ENCODE measurements around the gene NFKBIA.
"Not testable (repeated sequence)": the region's sequence is repeated elsewhere in the genome, so short reads cannot be mapped to it uniquely, and the experiment has no call there.

NFKBIA gene

DNA sequence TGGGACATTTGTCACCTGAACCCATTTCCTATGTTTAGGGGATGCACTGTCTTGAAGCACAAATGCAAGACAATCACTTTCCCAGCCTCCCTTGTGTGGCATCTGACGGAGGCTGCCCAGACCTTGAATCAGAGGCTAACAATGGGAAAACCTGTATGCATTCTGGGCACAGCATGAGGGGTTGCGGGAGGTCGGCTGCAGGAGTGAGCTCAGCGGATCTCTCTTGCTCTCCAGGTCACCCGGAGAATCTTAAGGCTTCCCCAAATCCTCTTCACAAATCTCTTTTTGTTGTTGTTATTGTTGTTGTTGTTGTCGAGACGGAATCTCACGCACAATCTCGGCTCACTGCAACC, 15.3 kb downstream of the NFKBIA start:
- no peak for DNase-seq

DNA sequence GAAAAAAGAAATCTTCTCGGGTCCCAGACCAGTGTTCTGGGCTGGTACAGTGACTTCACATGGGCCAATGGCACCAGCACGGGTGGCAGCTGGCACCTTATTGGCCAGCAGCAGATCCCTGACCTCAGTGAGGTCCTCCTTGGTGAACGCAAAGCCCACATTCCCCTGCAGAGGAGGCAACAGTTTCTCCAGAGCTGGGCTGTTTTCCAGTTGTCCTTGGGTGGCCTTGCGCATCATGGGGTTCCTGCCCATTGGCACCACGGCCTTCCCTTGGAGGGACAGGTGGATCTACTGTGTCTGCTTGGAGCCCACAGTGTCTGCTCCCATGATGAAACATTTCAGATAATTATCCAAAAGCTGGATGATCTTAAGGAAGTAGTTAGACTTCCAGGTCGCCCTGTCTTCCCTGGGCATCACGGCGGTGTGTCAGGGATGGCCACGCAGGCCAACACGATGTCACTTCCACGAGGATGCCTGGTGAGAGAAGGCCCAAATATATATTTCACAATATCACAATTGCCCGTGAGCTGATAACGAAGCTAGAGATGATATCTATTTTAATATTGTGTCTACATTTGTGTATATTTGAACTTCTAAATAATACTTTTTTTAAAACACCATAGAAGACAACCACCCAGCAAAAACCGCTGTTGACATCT, 15.8 kb downstream of the NFKBIA start:
- no peak for DNase-seq

DNA sequence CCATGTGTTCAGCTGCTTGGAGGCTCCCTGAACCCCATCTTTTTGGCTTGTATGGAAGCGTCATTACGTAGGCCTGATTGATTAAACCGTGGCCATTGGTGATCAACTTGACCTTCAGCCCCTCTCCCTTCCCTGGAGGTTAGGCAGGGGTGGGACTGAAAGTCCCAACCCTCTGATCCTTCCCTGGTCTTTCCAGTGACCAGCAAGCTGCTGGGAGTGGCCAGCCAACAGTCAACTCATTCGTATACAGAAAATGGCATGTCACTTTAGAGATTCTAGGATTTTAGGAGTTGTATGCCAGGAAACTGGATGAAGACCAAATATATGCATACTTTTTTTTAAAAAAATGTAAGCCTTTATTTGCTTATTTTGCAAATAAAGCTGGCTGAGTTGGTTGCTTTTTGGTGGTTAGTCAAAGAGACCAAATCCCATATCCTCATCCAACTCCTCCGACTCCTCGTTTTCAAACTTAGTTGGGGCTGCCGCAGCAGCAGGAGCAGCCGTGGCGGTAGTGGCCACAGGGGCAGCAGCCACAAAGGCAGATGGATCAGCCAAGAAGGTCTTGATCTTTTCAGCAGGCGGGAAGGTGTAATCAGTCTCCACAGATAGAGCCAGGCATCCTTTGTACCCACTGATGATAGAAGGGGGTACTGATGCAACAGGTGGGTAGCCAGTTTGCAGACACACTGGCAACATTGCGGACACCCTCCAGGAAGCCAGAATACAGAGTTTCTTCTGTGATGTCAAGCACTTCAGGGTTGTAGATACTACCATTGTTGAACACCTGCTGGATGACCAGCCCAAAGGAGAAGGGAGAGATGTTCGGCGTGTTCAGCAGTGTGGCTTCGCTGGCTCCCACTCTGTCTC, 16.6 kb downstream of the NFKBIA start:
- no peak for DNase-seq

DNA sequence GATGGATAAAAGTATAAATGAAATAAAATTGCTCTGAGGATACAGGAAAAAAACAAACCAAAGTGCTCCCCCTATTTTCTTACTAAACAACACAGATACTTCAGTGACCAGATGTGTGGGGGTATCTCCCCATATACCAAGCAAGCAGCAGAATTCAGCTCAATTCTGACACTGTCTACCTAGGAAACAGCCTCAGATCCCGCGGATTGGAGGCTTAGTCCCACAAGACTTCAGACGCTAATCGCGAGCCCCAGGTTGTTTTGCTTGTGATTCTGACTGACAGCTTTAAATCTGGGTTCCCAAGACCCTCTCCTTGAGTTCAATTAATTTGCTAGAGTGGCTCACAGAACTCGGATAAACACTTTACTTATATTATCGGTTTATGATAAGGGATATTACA, 17.3 kb downstream of the NFKBIA start:
- DNase-seq = no peak

DNA sequence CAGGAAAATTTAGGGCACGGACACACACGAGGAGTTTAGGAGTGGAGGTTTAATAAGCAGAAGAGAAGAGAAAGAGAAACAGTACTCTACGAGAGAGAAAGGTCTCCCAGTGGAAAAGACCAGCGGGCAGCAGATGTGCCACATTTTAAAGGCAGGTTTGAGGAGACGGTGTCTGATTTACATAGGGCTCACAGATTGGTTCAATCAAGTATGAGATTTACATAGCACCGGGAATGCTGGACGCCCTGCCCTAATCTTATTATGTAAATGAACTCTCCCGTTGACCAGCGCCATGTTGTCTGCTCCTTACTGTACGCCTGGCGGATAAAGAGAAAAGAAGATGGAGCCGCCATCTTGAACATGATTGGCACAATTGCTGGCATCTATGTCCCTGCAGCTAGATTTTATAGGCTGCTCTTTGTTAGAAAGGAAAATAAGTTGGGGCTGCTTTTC, 17.9 kb downstream of the NFKBIA start:
- no peak for DNase-seq

DNA sequence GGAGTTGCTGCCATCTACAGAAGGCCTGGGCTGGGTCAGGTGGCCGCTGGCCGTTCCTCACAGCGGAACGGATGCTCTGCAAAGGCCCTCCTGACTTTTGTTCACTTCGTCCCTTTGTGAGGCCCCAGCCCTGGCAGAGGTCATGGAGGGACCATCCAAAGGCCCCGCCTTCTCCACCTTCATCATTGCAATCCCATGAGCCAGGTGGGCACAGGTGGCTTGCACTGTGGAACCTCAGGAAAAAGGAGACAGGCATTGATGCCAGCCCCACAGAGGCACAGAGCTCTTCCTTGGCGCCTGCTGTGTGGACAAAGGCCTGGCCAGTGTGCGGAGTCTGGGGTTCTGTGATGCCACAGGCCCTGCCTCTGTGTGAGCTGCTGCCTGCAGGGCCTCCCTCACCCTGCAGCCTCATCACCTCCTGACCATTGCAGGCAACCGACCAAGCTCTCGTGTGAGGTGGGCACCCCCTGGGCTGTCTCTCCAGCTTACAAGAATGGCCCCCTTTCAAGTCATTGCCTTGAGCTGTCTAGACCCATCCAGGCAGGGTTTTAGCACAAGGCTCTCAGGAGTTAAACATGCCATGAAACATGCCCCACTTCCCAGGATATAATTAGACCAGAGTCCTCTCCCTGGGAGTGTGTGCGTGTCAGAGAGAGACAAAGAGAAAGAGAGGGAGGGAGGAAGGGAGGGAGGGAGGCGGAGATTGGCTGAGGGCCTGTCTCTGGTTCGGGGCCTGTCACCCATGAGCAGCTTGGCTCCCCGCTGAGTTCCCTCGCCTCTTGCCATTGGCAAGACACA, 19.3 kb downstream of the NFKBIA start:
- DNase-seq = no peak

DNA sequence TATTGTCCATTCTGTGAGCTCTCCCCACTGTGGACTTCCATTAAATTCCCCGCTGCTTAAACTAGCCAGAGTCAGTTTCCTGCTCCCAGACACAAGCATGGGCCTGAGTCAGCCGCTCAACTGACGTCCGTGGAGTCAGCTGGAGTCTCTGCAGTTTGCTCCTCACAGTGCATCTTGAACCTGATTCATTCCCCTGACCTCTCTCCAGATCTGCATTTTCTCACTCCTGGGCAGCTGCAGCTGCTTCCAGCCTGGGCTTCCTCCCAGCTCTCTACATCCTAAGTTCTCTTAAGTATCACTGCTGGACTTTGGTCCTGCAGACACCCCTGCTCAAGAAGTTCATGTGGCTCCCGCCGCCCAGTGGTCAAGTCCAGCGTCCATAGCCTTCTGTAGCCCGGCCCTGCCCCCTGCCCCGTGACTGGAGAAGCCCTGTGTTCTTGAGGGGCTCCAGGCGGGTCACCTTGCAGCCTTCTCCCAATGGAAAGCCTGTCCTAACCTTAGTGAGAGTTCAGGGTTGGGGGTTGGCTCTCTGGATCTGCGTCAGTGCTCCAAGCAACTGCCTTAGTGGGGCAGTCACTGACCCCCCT, 20.0 kb downstream of the NFKBIA start:
- DNase-seq = no peak

DNA sequence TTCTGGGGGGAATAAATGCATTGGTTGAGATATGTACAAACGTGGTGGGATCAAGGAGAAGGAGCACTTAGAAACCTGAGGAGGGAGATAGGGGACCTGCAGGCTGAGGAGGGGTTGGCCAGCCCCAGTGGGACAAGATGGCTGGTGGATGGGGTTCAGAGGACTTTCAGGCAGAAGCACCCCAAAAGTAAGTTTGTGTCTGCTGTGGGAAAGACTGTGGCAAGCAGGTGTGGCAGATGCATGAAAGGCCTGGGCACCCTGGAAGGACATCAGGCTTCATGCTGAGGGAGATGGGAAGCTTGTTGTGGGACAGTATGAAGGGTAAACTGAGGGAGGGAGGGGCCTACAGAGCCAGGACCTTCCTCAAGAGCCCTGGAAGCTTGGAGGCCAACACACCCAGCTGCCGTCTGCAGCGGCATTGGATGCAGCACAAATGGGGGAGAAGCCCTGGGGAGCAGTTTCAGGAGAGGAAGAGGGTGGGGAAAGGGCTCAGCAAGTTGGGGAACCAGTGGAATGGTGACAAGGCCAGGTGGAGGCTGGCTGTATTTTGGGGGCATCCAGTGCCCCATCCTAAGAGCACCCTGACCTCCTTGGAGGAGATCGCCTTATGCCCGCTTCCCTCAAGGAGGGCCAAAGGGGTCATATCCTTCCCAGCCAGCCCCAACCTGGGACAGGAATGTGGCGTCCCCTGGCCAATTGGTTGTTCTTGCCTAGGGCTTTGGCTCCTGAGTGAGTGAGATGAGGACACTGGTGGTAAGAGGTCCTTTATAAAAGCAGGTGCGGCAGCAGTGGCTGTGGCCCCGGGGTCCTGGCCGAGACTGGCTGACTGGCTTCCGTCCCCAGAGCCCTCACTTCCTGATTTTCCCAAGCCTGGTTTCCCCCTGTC, 20.7 kb downstream of the NFKBIA start:
- no peak for DNase-seq

DNA sequence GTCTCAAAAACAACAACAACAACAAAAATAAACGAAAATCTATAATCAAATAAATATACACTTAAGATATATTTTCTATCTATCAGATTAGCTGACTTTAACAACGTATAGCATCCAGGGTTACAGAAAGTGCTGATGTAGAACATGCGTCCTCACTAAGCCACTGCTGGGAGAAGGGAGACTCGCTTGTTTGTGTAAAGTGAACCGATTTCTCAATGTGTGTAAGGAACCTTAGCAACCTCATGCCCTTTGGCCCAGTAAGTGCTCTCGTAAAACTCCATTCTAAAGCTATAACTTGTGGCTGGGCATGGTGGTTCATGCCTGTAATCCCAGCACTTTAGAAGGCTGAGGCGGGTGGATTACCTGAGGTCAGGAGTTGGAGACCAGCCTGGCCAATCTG, 23.8 kb downstream of the NFKBIA start:
- no peak for DNase-seq

DNA sequence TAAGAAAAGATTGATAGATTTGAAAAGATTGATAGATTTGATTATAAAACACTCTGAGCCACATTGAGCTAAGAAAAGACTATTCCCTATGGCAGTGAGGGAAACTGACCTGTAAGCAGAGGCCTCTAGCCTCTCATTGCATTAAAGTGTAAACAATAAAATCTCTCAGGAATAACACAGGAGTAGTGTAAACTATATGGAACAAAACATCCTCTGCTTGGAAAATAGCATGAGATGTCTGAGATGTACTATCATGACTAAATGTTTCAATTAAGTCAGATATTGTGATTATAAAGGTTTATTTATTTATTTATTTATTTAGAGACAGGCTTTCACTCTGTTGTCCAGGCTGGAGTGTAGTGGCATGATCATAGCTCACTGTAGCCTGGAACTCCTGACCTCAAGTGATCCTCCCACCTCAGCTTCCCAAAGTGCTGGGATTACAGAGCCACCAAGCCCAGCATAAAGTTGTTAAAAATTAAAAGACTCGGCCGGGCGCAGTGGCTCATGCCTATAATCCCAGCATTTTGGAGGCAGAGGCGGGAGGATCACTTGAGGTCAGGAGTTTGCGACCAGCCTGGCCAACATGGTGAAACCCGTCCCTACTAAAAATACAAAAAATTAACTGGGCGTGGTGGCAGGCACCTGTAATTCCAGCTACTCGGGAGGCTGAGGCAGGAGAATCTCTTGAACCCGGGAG, 25.2 kb downstream of the NFKBIA start:
- not testable (repeated sequence) for DNase-seq

DNA sequence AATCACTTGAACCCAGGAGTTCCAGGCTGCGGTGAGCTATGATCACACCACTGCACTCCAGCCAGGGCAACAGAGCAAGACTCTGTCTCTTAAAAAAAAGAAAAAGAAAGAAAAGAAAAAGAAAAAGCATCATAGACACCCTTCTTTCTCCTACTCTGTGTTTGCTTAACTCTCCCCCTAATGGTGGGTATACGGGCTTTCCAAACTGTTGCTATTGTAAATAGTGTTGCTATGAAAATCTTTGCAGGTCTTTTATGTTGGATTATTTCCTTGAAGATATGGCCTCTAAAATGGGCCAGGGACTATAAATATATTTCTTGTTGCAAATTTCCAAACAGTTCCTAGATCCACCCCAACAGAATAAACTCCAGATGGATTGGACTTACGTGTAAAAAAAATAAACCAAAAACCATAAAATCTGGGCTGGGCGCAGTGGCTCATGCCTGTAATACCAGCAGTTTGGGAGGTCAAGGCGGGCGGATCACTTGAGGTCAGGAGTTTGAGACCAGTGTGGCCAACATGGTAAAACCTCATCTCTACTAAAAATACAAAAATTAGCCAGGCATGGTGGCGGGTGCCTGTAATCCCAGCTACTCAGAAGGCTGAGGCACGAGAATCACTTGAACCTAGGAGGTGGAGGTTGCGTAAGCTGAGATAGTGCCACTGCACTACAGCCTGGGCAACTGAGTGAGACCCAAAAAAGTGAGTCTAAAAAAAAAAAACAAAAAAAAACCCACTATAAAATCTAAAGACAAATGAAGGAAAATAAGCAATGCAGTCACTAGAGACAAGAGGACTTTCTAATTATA, 25.9 kb downstream of the NFKBIA start:
- no peak for DNase-seq

DNA sequence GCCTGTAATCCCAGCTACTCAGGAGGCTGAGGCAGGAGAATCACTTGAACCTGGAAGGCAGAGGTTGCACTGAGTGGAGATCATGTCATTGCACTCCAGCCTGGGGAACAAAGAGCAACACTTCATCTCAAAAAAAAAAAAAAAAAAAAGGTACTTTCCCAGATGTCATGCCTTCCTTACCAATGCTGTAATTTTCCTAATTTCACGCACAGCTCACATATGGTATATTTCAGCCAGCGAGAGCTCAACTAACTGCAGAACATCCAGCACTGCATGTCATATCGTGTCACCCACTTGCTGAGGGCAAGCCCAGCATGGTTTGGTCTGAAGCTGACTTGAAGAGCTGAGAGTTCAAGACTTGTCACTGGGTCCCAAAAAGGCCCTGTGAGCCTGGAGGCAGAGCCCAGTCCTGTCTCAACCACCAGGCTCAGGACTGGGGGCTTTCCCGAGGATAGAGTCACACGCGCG, 29.0 kb downstream of the NFKBIA start:
- no peak for DNase-seq

DNA sequence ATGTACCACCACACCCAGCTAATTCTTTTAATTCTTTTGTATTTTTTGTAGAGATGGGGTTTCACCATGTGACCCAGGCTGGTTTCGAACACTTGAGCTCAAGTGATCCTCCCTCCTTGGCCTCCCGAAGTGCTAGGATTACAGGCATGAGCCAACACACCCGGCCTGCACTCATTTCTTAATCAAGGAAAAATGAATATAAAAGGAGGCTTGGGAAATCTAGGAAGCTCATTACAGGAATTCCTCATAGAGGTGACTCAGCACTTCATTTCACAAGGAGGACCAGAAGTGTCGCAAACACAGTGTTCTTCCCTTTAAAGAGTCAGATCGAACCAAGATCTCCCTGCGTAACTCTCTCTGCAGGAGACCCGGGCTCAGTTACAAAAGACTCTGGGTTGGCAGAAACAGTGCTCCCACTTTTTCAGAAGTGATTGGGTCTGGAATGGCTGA, 30.3 kb downstream of the NFKBIA start:
- DNase-seq = no peak

DNA sequence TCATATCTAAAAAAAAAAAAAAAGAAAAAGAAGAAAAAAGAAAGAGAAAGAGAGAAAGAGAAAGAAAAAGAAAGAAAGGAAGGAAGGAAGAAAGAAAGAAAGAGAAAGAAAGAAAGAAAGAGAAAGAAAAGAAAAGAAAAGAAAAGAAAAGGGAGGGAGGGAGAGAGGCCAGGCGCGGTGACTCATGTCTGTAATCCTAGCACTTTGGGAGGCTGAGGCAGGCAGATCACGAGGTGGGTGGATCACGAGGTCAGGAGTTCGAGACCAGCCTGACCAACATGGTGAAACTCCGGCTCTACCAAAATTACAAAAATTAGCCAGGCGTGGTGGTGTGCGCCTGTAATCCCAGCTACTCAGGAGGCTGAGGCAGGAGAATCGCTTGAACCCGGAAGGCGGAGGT, 31.3 kb downstream of the NFKBIA start:
- not testable (repeated sequence) for DNase-seq

DNA sequence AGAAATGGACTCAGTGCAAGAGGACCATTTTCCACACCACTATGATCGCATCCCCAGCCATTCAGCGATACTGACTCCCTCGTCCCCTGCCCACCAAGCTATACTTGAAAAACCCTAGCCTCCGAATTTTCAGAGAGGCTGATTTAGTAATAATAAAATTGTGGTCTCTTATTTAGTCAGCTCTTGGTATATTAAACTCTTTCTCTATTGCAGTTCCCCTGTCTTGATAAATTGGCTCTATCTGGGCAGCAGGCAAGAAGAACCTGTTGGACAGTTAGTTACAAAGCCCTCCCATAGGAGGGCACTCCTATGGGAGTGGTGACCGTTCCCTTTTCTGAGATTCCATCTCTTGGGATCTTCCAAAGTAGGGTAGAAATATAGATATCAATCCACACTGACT, 33.6 kb downstream of the NFKBIA start:
- DNase-seq = no peak

DNA sequence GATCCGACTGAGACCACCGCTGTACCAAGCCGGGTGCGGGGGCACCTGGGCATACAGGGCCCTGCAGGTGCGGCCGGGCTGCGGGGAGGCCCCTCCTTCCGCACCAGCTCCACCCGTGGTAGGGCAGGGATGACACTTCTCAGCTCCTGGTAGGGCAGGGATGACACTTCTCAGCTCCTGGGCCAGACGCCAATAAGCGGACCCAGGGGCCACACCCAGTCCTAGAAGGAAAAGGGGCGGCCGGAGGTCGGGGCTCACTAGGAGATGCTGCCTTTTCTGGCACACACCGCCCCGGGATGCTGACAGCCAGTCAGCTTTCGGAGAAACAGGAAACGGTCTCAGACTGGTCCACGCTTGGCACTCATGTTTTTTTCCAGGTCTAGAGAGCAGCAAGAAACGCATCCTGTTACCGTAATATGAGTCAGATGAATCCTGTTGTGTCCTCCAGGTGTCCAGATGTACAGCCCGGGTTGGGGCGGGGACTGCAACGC, 34.8 kb downstream of the NFKBIA start:
- DNase-seq = no peak

DNA sequence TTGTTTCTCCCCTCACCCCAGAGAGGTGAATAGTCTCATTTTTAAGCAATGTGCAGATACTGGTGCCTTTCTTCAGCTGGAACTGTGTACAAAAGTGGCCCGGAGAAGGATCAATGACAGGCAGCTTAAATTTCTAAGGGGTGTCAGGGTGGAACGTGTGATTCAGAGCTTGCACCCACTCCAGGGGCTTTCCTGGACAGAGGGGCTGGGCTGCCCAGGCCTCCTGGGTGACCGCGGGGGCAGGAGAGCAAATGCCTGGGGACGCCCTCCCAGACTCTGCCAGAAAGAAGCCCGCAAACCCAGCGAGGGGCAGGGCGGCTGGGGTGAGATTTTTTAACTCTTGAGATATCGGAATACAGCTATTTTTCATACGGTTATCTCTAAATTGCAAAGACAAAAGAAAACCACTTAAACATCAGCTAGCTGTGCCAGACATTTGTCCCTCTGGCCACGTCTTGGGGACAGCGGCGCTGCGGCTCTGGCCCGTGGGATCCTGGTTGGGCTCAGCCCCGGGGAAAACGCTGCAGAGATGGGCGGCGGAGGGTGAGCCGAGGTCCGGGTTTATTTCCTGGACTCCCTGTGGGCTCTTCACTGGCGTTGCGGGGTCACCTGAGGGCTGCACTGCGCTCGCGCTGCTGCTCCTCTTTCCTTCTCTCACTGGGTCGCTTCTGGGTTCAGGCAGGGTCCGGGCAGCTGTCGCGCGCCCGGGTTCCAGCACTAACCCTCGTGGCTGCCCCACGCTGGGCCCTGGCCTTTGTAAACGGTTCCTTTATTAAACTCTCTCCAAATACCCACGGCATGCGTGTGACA, 35.8 kb downstream of the NFKBIA start:
- no peak for DNase-seq

DNA sequence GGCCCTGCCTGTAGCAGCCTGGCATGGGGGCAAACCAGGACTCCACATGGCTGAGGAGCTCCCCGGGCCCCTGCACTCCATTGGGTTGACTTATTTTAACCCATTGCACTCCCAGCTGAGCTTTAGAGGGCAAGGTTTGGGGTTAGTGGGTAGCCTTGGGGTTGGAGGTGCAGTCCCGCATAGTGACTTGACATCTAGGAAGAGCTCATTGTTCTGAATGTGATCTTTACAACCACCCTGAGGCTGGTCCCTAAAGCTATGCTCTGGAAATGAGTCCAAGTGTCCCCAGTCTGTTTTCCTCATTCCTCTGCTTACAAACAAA, 36.4 kb downstream of the NFKBIA start:
- DNase-seq = no peak

DNA sequence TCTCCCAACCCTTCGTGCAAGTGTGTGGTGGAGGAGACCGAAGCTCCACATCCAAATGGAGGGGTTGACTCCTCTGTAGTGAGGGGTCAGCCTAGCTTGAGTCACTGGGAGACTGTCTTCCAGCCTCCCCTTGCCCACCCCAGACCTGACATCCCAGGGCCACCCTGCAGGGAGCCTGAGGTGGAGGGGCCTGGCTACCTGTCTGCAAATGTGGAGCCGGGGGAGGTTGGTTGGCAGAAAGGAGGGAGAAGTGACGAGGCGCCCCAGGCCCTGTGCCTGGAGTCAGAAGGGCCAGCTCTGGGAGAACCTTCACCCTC, 37.5 kb downstream of the NFKBIA start:
- DNase-seq = no peak

DNA sequence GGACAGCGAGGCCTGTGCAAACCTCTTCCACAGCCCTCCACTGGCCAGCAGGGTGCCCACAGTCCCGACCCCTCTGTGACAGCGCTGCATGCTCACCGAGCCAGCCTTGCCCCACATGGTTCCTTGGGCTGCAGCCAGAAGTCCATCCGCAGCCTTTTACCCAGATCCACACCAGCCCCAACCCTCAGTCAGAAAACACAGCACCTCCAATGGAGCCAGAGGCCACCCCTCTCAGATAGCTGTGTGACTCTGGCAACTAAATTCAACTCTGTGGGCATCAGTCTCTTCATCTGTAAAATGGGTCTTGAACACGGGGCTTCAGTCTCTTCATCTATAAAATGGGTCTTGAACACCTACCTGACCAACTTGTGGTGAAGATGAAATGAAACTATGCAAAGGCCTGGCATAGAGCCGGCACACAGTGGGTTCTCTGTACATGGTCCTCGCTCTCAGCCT, 38.0 kb downstream of the NFKBIA start:
- DNase-seq = no peak
